ENCODE results near the gene TEAD1.

TEAD1 gene

DNA sequence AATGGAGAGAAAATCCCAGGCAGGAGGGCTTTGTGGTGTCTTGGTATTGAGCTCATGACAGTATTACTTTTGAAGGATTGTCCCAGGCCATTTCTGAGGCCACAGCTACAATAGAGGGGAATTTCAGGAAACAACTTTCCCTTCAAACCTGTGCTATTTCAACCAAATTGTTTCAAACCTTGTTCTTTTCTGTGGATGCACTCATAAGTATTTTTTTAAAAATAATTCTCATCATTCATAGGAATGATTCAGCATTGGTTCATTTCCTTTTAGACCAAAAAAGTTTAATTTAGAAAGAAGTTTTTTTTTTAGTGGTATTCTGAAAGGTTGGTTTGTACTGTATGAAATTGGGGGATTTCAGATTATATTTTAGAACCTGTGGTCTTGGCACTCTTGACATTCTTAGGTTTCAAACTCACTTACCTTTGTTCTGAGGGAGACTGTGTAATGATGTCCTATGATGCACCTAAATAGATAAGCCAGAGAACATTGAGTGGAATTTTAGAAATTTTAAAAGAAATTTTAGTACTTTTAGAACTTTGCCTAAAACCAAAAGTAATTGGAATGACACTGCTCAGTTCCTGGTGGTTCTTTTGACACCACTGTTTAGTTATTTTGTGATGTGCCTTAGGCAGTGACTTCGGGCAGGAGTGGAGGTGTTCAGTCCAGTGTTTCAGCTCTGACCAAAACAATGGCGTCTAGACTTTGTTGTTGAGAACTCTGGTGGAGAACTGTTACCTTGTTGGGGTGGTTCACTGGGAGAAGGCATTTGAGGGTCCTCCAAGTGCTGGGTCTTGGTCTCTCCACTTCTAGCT is 12.2 kb downstream of the TEAD1 start:
- no peak for DNase-seq (ENCODE audit: low spot score)

DNA sequence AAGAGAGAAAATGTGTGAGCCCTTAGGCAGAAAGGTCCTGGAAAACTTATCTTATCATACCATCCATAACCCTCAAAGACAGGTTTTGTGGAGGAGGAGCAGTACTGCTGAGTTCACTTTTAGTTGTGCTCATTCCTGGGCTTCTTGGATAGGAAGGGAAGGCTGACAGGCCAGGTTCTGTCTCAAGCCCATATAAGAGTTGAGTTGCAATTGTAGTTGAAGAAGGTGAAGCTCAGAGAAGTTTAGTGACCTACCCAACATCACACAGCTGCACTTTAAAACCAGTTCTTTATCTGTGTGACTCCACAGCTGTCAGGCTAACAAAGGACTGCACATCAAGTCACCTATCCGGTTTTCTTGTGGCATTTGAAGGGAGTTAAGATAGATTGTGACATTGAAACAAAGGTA is 13.0 kb downstream of the TEAD1 start:
- DNase-seq (ENCODE audit: low spot score) = no peak

DNA sequence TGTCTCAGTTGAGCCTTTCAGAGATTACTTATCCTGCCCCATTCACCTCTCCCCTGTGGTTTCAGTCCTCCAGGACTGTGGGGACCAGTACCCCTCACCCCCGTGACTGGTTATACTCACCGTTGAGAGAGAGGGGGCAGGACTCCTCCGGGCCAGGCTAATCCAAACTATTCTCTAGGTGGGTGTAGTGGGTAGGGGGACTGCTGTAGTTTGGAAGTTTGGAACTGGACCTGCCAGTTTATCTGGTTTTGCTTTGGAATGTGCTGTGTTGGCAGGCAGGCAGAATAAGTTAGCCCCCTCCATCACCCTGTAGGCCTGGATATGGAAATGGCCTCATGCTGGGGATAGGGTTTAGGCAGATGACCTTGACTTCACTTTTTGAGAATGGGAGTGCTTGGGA is 13.5 kb downstream of the TEAD1 start:
- no peak for DNase-seq (ENCODE audit: low spot score)

DNA sequence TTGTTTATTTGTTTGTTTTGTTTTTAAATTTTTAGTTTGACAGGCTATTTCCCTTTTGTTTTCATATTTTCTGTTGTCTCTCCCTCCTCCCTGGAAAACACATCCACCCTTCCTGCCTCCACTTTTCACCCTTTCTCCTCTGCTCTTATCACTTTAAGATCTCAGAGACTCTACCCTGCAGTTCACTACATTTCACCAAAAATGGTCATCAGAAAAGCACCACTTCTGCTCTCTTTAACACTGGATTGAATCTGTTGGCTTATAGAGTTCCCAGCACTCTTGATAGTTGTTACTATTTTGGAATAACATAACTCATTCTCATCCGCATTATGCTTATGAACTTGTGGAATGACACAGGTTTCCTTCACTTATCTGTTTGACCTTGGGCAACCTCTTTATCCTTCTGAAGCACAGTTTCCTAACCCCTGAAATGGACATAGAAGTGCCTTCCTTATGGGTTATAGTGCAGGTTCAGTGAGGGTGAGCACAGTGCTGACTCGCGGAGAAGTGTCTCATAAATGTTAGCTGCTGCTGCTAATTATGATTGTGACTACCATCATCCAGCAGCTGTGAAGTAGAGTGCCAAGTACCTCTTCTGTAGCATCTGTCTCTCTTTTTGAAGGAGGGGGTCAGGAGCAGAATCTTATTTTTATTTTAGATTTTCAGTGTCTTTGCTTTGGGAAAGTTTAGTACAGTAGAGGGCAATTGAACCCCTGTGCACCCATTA is 15.0 kb downstream of the TEAD1 start:
- DNase-seq (ENCODE audit: low spot score) = no peak

DNA sequence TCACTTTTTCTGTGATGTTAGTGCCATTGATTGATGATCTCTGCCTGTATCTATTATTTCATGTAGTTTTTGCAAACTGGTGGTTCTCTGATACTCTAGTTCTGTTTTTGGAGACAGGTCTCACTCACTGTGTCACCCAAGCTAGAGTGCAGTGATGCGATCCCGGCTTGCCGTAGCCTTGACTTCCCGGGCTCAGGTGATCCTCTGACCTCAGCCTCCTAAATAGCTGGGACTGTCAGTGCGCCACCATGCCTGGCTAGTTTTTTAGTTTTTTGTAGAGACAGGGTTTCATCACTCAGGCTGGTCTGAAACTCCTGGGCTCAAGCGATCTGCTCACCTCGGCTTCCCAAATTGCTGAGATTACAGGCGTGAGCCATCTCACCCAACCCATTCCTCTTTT is 16.4 kb downstream of the TEAD1 start:
- DNase-seq (ENCODE audit: low spot score) = no peak

DNA sequence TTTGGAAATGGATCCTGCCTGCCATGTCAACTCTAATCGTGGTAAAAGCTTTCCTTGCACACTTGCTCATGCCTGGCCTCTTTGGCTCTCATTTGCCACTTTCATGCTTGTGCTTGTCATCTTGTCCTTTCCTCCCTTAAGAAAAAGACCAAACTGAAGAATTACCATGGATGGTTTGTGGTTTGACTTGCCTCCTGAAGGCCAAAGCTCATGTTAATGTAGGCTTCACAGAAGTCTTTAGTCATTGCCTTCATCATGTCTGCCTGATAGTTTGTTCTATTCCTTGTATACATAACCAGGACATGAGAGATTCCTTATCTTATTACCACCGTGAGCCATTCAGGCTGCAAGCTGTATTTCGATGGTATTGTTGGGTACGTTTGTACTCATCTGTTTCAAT is 17.3 kb downstream of the TEAD1 start:
- no peak for DNase-seq (ENCODE audit: low spot score)

DNA sequence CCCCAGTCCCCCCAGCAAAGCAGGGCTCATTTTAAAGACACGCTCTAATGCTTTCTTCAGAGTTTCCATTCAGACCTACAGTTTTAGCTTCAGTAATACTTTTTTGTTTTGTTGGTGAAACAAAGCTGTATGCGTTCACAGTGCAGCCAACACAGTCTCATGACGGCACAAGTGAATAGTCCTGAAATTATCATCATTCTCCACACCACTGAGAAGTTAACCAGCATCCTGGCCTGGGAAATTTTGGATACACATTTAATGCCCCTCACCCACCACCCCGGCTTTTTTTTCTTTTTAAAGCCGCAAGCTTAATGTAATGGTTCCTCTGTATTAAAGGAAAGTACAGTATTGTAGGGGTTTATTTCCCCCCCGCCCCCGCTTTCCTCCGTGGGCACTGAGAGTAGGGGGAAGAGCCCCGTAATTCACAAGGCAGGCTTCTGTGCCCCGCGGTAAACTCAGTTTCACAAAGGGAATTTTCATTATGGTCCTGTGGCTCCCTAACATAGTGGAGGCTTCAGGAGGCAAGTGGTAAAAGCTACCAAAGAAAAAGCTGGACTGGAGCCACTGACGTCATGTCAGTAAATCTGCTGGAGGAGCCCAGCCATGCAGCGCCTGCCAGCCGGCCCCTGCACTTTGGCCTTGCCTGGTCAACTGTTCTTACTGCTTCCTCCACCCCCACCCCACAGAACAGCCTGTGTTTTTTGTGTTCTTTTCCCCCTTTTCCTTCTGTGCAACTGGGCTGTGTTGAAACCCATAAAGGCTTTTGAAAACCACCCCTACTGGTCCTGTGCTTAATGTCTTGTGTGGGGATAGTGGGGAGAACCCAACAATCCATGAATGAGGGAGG is 18.2 kb downstream of the TEAD1 start:
- peak; percentile 82 for DNase-seq (ENCODE audit: low spot score)

DNA sequence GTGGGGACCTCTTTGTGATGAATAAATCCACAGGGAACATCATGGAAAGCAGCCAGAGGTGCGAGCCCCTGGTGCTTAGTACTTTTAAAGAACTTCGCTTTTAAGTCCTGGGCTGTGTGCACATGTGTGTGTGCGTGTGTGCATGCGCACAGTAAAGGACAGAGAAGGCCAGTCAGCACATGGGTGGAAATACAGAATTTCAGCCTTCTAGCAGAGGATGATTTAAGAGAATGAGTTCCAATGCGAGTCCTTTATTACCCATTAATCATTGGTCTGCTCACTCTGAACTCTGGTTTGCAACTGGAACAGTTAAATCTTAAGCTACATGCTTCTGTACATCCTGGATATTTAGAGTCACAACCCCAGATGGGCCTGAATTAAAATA is 18.9 kb downstream of the TEAD1 start:
- no peak for DNase-seq (ENCODE audit: low spot score)

DNA sequence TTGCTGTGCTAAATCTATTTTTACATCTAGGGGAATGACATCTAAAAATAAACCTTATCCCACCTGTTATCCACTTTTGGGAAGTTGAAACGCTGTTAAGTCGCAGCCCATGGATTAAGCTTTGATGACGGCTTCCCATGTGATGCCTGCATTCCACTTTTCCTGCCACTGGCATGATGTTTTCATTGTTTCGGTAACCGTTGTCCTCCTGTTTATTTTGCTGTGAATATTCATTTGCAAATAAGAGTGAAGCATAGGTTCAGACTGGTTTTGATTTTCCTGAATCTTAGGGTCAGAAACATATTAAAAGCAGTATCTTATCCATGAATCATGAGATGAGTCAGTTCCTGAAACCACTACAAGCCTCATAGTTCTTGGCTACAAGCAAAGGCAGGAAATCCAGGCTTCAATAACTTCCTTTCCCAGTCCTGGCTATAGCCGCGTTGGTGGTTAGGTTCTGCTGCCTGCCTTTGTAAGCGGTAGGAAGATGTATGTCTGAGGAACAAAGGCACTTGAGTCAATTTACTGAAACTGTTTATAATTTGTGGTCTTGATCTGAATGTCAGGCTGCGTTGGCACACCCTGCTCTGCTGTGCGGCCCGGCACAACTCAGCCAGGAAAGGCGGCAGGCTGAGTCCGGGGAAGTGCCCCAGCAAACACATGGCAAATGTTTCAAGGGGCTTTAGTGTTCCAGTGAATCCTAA is 19.4 kb downstream of the TEAD1 start:
- peak; percentile 75 for DNase-seq (ENCODE audit: low spot score)

DNA sequence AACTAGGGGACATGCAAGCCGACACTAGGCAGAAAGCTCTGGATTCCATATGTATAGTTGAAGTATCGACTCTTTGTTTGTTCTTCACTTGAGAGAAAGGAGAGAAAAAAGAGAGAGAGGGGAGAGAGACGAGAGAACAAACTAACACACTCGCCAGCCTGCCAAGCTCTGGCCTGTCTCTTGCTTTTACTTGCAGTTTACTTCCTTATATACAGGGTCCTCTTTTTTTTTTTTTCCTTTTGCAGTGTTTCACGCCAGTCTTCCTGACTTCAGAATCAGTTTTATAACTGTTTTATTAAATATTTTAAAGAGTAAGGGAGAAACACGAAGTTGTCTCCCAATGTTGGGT is 19.9 kb downstream of the TEAD1 start:
- no peak for DNase-seq (ENCODE audit: low spot score)

DNA sequence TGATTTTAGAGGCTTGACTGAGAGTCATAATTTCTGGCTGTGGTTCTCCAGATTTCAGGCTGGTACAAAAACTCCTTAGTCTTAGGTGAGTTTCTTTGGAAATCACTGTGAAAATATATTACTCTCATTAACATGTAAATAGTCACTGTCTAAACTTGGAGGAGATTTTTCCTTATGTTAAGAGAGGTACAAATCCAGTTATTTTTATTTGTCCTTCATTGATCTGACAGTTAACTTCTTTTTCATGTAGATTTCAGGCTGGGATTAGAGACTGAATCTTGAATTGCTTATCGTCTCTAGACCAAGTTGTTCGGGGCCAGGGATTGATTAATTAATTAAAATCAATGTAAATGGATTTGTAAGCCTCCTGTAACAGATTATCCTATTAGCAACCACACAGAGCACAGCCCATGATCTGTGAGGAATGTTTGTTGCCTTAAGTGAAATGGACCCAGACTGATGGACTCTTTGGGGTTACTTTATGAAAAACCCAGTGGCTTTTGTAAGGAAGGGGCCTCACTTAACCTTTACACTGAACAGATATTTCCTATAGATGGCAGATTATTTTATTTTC is 21.1 kb downstream of the TEAD1 start:
- no peak for DNase-seq (ENCODE audit: low spot score)

DNA sequence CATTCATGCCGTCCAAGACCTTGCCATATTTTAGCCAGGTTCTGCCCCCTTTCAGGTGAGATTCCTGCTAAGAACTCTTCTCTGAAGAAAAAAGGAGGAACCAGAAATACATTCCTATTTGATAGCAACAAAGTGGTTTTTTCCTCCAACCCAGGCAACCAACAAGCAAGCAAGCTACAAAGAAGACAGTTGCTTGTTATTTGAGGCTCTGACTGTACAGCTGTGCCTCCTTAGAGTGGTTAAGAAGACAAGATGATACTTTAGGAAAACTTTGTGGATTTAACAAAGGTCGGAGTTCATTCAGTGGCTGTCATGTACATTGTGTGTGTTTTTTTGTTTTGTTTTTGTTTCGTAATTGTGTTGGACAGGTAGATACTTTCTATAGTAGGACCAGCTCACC is 21.7 kb downstream of the TEAD1 start:
- DNase-seq (ENCODE audit: low spot score) = no peak

DNA sequence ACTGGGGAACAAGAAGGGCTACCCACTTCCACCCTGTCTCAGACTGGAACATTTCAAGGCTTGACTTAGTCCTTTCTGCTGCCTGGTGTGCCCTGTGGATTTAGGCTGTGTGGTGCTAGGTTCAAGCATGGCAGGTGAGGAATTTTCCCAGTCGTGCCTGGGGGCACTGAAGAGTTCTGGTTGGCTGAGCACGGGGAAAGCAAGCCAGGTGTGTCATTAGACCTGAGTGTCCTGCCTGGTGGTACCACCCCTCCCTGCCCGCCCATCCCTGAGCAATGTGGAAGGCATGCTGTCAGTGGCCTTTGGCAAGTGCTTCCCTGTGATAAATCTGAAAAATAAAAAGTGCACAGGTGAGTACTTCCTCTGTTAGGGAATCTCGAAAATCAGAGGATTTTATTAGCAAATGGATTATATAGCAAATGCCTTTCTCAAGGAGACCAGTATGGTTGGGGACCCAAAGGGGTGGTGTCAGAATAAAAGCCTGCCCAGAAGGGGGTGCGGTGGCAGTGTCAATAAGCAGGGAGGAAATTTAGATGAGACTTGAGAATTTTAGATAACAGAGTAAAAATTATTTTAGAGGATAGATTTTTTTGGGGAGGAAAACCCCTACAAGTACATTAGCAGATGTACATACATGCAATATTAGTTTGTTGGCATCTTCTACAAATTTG is 22.8 kb downstream of the TEAD1 start:
- DNase-seq (ENCODE audit: low spot score) = no peak

DNA sequence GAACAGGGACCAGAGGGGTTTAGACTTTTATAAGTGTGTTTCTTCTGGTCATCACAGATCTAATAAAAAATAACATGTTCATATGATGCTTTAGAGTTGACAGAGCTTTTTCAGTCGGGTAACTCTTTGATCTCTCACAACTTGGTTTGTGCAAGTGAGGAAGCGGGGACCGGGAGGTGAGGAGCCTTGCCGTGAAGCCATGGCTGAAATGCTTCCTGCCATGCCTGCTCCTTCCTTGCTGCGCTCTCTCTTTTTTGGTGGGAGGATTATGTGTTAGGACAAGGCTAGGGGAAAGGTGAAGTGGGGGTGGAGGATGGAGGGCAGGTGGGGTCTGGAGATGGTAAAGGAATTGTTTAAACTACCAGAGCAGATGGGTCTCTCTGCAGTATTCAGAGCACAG is 23.8 kb downstream of the TEAD1 start:
- no peak for DNase-seq (ENCODE audit: low spot score)

DNA sequence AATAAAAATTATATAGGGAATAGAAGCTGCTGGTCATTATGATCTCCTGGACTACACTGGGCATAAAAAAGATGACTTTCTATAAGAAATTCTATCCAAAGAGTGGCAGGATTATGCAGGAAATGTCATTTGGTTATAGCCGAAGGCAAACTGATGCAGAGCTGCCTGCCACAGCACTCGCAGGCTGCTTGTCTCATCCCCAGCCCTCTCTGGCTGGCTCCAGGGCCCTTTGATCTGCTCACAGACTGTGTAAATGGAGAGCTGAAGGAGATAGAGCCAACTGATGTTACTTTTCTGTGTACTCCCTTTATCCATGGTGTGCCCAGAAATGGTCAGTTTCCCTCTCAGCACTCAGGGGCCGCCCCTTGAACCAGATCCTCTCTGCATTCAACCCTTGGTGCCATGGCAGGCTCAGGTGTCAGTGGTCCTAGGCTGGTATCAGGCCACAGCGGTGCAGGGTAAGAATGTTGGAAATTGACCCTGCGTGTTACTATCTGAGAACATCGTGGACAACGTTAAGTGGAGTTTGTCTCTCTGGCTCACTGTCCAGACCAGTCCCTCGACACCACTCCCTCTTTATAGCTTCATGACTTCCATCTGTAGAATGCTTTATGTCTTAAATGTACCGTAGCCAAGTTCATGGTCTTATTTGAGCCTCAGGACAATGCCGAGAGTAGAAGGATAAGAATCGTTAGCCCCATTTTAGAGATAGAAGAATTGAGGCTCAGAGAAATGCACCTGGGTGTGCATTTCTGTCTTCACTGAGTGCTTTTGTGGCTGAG is 27.8 kb downstream of the TEAD1 start:
- no peak for DNase-seq (ENCODE audit: low spot score)

DNA sequence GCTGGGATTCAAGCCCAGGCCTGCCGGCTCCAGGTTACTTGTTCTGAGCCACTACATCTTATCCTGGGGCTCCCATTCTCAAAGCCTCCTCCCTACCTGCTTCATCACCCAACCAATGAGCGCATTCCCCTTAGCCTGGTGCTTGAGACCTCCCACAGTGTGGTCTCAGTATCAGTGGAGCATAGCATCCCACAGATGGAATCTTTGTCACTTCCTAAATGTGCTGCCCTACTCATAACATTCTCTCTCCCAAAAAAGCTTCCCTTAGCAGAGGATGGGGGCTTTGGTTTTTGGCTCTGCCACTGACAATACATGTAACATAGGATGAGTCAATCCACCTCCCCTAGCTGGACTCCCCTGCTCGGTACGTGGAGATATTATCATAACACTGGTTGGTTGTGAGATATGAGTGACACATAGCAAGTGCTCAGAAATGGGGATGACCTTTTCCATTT is 28.8 kb downstream of the TEAD1 start:
- no peak for DNase-seq (ENCODE audit: low spot score)

DNA sequence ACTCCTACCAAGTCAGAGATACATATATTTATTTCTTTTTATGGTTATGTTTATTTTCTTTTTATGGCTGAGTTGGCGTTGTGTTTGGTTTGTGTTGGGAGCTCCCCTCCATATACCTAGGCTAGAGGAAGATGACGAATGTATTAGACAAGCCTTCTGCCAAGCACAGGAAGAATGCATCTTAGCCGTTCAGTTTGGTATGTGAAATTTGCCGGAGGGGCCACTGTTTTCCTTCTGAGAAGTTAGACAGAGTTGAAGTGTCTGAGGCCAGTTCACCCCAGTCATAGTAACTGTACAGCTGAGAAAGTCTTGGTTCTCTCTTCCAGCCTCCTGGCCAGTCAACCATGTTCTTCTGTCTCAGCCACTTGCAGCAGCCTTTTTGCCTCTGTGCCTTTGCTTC is 29.8 kb downstream of the TEAD1 start:
- DNase-seq (ENCODE audit: low spot score) = no peak

DNA sequence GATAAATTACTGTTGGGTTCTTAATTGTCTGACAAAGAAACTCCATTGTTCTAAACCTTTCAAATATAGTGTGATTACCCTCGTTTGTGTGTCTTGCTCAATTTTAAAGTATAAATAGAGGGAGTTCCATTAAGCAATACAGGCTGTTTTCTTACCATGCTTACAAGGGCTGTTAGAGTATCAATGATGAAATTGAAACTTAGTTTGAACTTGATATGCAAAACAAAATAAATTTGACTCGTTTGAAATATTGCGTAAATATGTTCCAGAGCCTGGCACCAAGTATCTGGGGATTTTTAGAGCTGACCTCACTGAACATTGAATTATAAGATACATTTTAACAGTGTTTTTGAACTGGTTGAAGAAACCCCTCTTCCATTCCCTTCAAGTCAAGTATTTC is 31.7 kb downstream of the TEAD1 start:
- DNase-seq (ENCODE audit: low spot score) = no peak

DNA sequence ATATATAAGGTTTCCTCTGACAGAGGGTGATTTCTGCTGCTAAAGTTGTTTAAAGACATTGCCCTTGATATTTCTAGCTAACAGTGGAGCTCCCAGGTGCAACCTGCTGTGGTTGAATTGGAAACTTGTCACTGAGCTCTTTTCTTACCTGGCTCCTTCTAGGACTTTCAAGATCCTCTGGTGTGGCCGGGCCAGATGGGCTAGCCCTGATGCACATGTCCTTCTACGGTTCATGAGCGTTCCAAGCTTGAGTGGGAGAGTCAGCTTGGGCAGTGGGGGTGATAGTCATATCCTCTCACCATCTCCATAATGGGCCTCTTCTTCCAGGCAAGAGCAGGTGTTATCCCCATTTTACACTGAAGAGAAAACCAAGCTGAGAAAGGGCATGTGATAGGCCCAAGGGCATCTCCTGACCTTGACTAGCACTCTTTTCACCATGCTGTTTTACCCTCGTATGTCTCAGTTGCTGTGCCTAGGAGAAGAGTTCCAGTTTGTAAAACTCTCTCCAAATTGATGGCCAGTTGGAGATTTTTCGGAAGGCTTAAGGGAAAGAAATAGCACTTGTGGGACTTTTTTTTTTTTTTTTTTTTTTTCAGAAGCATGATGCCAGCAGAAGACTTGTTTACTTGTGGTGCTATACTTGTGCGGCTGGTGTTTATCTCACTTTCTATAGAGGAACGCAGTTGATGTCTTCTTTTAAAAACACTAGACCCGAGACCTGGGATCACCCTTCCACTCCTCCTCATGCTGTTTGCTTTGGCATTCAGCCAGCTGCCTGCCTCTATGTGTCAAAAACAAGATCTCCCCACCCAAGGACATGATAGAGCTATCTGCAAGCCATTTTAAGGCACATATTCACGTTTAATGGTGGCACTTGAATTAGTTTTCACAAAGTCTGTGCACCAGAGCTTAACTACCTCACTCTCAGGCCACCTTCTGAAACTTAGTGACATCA is 32.6 kb downstream of the TEAD1 start:
- DNase-seq (ENCODE audit: low spot score) = no peak

Measured in Ammon's horn (tissue), 1 donor.